Measurements from ENCODE around the gene THSD4.
A peak's percentile ranks its signal among the peaks of the same experiment; 100 is the strongest.

THSD4 gene

GRCh38 chr15:71777216-71777943 is 662.1 kb downstream of the THSD4 start:
- DNase-seq, result no peak

GRCh38 chr15:71779073-71779797 is 664.0 kb downstream of the THSD4 start:
- no peak for DNase-seq

GRCh38 chr15:71780115-71780976 is 665.1 kb downstream of the THSD4 start:
- DNase-seq, result peak; percentile 62

- no peak for DNase-seq
Observed at GRCh38 chr15:71781179-71781964, 666.1 kb downstream of the THSD4 start.

- no peak for DNase-seq
Observed at GRCh38 chr15:71781965-71782265, 666.6 kb downstream of the THSD4 start.

GRCh38 chr15:71782422-71783165 is 667.3 kb downstream of the THSD4 start:
- DNase-seq, result no peak

GRCh38 chr15:71784719-71785118 is 669.4 kb downstream of the THSD4 start:
- DNase-seq, result no peak

- no peak for DNase-seq
Observed at GRCh38 chr15:71785996-71786395, 670.7 kb downstream of the THSD4 start.

- no peak for DNase-seq
Observed at GRCh38 chr15:71786673-71787072, 671.4 kb downstream of the THSD4 start.

GRCh38 chr15:71788646-71789579 is 673.6 kb downstream of the THSD4 start:
- DNase-seq, result no peak

GRCh38 chr15:71789616-71790015 is 674.3 kb downstream of the THSD4 start:
- no peak for DNase-seq

- no peak for DNase-seq
Observed at GRCh38 chr15:71790081-71790480, 674.8 kb downstream of the THSD4 start.

- no peak for DNase-seq
Observed at GRCh38 chr15:71791975-71792374, 676.7 kb downstream of the THSD4 start.

- DNase-seq, result peak; percentile 52
Observed at GRCh38 chr15:71792521-71792920, 677.2 kb downstream of the THSD4 start.

GRCh38 chr15:71798641-71799040 is 683.4 kb downstream of the THSD4 start:
- DNase-seq, result no peak

GRCh38 chr15:71800190-71800589 is 684.9 kb downstream of the THSD4 start:
- DNase-seq, result no peak

GRCh38 chr15:71800835-71801745 is 685.8 kb downstream of the THSD4 start:
- DNase-seq, result peak; percentile 93

GRCh38 chr15:71801935-71802655 is 686.8 kb downstream of the THSD4 start:
- DNase-seq, result no peak

- no peak for DNase-seq
Observed at GRCh38 chr15:71802770-71803169, 687.5 kb downstream of the THSD4 start.
